ENCODE data around the gene LARP4B.

The LARP4B gene

GRCh38 chr10:909831-910230 lies 21.7 kb downstream of the LARP4B start:
- ChIA-PET CTCF (no interaction called here), POLR2A (no interaction called here)
- TF ChIP-seq CTCF (IDR thresholded peaks at IDR 0.05; ENCODE audit: control extremely low read depth, extremely low read depth, low read depth, missing control alignments) = no peak
- DNase-seq (ENCODE audit: extremely low spot score) = no peak

DNA sequence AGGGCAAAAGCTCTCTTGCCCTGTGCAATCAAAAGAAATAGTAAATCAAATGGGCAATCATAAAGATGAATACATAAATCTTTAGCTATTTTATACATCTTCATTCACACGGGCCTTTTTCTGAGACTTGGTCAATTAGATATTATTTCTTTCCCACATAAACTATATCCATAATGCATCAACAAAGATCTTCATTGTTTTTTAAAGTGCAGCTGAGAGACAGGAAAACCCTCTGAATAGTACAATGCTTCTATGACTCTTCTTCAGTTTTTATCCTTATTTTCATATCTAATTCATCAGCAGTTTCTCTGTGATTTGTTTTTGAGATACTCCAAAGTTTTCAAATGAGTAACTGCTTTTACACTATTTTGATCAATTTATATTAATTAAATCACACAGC lies 25.5 kb downstream of the LARP4B start:
- DNase-seq (ENCODE audit: extremely low spot score) = no peak
- ChIA-PET CTCF (interaction anchor here (1.4 to 1.6 kb wide), 4 partner anchors 9 to 80 kb away, joined by 3 to 5 read pairs (median 4); no protein-coding TSS in a partner anchor), POLR2A (no interaction called here)
- no peak for TF ChIP-seq CTCF (IDR thresholded peaks at IDR 0.05; ENCODE audit: control extremely low read depth, extremely low read depth, low read depth, missing control alignments)

- CTCF ChIA-PET = interaction anchor here (1.4 to 1.6 kb wide), 4 partner anchors 8 to 80 kb away, joined by 3 to 5 read pairs (median 4); no protein-coding TSS in a partner anchor
- POLR2A ChIA-PET = no interaction called here
Measured at GRCh38 chr10:905503-905902, 26.0 kb downstream of the LARP4B start.

DNA sequence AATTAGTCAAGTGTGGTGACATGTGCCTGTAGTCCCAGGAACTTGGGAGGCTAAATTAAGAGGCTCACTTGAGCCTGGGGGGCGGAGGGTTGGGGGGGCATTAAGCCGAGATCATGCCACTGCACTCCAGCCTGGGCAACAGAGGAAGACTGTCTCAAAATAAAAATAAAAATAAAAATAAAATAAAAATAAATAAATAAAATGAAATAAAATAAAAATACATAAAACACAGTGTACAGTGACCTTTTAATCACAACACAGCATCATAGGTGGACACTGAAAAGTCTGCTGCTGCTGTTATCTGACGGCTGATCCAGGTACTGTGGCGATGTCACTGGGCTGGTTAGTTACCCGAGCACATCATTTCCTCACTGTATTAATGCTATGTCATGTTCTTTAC lies 27.1 kb downstream of the LARP4B start:
- no peak for TF ChIP-seq CTCF (IDR thresholded peaks at IDR 0.05; ENCODE audit: control extremely low read depth, extremely low read depth, low read depth, missing control alignments)
- POLR2A ChIA-PET = no interaction called here
- no peak for DNase-seq (ENCODE audit: extremely low spot score)
- CTCF ChIA-PET = interaction anchor here (1.1 kb wide), 1 partner anchor 11 kb away, joined by 3 read pairs; no protein-coding TSS in a partner anchor

More at GRCh38 chr10:905503-905902, 26.0 kb downstream of the LARP4B start:
- no peak for TF ChIP-seq CTCF (IDR thresholded peaks at IDR 0.05; ENCODE audit: control extremely low read depth, extremely low read depth, low read depth, missing control alignments)
- no peak for DNase-seq (ENCODE audit: extremely low spot score)

GRCh38 chr10:898141-898540 lies 33.4 kb downstream of the LARP4B start:
- CTCF ChIA-PET = no interaction called here
- no peak for DNase-seq (ENCODE audit: extremely low spot score)
- POLR2A ChIA-PET = no interaction called here
- TF ChIP-seq CTCF (IDR thresholded peaks at IDR 0.05; ENCODE audit: control extremely low read depth, extremely low read depth, low read depth, missing control alignments) = no peak

- CTCF ChIA-PET = interaction anchor here (1.1 kb wide), 1 partner anchor 9 kb away, joined by 5 read pairs; no protein-coding TSS in a partner anchor
- POLR2A ChIA-PET = no interaction called here
- TF ChIP-seq CTCF (IDR thresholded peaks at IDR 0.05; ENCODE audit: control extremely low read depth, extremely low read depth, low read depth, missing control alignments) = no peak
- no peak for DNase-seq (ENCODE audit: extremely low spot score)
Measured at GRCh38 chr10:896982-897381, 34.5 kb downstream of the LARP4B start.
